HG02588 (cell line): ENCODE data around the gene CDHR5.

Experiments used
- ATAC-seq: cut with Tn5 transposase; IDR thresholded peaks from one replicate; pipeline ENCODE4 v1.9.1; 2021; ENCODE audit warnings: mild to moderate bottlenecking, moderate library complexity; ENCODE audit not compliant: unreplicated experiment

The CDHR5 gene

DNA sequence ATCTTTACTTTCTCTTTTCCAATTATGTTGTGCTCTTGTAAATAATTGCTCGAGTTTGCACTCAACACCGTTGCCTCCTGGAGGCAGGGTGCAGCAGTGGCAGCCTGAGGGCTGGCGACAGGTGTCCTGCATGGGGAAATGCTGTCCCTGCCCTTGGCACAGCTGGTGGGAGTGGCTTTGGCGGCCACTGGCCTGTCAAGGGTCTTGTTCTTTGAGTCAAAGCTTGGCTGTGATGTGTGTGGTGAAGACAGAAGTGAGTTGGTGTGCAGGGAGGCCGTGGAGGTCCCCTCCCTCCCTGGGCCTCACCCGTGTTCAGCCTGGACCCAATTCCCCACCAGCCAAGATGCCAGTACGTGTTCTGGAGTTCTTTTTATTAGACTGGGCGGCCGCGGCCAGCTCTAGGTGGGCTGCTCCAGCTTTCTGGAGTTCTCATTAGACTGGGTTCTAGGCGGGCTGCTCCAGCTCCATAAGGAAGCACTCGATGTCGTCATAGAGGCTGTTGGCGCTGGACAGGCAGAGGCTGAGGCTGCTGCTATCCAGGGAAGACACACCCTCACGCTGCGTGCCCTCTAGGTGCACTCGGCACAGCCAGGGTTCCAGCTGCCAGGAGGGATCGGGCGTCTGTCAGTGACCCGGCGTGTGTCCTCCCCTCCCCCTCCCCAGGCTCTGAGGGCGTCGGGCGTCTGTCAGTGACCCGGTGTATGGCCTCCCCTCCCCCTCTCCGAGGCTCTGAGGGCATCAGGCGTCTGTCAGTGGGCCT is 12.4 kb downstream of the CDHR5 start:
- no peak for ATAC-seq

DNA sequence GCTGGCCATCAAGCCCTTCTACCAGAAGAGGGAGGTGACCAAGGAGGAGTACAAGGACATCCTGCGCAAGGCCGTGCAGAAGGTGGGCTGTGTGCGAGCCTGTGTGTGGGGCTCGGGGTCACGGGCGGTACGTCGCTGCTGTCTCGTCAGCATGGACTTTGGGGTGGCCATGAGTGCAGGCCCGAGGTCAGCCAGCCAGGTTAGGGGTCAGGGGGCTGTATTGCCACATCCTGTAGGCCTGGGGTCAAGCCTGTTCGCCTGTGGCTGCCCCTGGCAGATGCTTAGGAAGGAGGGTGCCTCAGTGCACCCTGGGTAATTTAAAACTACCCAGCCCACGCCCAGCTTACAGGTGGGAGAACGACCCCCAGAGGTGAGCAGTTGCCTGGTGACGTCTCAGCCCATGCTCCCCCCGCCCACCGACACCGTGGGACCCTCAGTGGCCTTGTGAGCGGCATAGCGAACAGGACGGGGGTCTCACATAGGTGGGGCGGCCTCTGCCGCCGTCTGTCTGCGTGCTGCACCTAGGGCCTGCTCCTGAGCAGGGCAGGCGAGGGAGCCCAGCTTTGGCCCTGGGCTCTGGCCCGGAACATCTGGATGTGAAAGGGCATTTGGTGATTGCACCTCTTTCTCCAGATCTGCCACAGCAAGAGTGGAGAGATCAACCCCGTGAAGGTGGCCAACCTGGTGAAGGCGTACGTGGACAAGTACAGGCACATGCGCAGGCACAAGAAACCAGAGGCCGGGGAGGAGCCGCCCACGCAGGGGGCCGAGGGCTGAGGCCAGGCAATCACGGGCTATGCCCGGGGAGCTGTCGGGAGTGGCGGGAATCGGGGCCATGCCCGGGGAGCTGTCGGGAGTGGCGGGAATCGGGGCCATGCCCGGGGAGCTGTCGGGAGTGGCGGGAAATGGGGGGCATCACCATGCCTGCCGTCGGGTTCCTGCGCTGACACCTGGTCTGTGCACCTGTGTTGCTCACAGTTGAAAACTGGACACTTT is 13.5 kb downstream of the CDHR5 start:
- ATAC-seq = no peak

DNA sequence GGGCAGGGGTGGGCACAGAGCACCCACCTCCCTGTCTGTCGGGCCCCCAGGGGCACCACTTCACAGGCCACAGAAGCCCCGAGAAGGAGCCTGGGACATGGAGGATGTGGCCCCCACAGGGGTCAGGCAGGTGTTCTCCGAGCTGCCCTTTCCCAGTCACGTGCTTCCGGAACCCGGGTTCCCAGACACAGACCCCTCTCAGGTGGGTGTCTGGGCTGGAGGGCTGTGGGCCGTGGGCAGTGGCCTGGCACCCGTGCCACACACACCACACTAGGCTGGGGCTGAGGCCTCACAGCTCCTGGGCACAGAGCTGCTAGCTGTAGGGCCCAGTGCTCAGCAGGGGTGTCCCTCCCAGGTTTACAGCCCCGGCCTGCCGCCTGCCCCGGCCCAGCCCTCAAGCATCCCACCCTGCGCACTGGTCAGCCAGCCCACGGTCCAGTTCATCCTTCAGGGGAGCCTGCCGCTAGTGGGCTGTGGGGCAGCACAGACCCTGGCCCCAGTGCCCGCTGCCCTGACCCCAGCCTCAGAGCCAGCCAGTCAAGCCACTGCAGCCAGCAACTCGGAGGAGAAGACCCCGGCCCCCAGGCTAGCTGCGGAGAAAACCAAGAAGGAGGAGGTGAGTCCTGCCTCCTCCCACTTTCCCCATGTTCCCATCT is 14.5 kb downstream of the CDHR5 start:
- no peak for ATAC-seq

DNA sequence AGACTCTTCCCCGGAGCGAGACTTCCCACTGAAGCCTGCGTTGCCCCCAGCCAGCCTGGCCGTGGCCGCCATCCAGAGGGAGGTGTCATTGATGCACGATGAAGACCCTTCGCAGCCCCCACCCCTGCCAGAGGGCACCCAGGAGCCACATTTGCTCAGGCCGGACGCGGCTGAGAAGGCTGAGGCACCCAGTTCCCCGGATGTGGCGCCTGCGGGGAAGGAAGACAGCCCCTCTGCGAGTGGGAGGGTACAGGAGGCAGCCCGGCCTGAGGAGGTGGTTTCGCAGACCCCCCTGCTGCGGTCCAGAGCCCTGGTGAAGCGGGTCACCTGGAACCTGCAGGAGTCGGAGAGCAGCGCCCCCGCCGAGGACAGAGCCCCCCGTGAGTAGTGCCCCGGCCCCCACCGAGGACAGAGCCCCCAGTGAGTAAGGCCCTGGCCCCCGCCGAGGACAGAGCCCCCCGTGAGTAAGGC is 15.4 kb downstream of the CDHR5 start:
- ATAC-seq = no peak

DNA sequence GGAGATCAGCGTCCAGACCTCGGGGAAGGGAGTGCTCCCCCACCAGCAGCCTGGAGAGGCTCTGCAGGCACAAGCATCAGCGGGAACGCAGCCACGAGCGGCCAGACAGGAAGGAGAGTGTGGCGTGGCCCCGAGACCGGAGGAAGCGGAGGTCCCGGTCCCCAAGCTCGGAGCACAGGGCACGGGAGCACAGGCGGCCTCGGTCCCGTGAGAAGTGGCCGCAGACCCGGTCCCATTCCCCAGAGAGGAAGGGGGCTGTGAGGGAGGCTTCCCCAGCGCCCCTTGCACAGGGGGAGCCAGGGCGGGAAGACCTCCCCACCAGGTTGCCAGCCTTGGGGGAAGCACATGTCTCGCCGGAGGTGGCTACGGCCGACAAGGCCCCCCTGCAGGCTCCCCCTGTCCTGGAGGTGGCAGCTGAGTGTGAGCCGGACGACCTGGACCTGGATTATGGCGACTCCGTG is 15.9 kb downstream of the CDHR5 start:
- ATAC-seq = no peak

DNA sequence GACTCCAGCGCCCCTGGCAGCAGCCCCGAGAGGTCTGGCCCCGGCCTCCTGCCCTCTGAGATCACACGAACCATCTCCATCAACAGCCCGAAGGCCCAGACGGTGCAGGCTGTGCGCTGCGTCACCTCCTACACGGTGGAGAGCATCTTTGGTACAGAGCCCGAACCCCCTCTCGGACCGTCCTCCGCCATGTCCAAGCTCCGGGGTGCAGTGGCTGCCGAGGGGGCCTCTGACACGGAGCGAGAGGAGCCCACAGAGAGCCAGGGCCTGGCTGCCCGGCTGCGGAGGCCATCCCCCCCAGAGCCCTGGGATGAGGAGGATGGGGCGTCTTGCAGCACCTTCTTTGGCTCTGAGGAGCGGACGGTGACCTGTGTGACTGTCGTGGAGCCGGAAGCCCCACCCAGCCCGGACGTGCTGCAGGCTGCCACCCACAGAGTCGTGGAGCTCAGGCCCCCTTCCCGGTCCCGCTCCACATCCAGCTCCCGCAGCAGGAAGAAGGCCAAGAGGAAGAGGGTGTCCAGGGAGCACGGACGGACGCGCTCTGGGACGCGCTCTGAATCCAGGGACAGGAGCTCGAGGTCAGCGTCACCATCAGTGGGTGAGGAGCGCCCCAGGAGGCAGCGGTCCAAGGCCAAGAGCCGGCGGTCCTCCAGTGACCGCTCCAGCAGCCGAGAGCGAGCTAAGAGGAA is 16.6 kb downstream of the CDHR5 start:
- ATAC-seq = no peak

DNA sequence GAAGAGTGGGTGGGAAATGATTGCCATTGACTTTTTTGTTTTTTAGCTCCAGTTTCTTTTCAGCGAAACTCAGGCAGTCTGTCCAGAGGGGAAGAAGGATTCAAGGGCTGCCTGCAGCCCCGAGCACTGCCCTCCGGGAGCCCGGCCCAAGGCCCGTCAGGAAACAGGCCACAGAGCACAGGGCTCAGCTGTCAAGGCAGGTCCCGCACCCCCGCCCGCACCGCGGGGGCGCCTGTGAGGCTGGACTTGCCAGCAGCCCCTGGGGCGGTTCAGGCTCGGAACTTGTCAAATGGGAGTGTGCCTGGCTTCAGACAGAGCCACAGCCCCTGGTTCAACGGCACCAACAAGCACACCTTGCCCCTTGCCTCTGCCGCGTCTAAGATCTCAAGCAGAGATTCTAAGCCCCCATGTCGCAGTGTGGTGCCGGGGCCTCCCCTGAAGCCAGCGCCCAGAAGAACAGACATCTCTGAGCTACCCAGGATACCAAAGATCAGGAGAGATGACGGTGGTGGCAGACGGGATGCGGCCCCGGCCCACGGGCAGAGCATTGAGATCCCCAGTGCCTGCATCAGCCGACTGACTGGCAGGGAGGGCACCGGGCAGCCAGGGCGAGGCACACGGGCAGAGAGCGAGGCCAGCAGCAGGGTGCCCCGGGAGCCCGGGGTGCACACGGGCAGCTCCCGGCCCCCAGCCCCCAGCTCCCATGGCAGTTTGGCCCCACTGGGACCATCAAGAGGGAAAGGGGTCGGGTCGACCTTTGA is 17.6 kb downstream of the CDHR5 start:
- no peak for ATAC-seq

DNA sequence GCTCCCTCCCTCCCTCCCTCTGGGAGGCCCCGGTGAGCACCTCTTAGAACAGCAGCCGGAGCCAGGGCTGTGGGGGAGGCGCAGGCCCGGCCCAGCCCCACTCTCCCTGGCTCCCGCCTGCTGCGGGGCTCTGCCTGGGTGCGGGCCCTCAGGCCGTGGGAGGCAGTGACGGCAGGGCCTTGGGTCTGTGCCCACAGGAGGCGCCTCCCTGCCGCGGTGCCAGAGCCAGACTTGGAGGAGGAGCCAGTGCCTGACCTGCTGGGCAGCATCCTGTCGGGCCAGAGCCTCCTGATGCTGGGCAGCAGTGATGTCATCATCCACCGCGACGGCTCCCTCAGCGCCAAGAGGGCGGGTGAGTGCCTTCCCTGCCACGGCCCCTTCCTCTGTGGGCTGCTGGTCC is 18.5 kb downstream of the CDHR5 start:
- no peak for ATAC-seq

DNA sequence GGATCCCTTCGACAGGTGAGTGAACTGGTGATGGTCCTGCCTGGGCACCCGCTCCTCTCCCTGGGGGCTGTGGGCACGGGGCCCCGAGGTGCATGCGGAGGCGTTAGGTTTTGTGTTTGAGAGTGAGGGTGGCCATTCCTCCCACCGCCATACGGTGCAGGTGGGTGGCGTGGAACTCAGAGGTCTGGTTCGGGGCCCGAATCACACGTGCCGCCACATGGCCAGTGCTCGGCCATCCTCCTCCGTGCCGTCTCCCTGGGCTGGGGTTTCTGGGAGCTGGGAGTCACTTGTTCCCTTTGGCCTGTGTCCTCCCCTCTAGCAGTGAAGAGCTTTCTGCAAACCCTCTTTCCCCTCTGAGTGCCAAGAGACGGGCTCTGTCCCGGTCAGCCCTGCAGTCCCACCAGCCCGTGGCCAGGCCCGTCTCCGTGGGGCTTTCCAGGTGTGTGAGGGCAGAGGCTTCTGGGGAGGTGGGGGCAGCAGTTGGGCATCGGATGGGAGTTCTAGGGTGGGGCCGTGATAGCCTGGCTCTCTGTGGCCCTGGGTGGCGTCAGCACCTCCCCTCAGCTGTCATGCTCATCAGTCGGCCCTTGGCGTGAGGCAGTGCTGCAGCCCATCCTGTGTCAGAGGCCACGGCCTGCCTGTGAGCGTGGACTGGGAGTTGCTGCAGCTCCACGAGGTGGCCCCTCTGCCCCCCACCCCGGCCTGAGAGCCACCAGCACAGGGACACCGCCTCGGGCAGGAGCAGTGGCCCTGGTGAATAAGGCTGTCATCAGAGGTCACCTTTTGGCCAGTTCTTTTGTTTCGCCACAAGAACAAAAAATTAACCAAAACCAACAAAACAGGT is 19.2 kb downstream of the CDHR5 start:
- ATAC-seq = no peak

DNA sequence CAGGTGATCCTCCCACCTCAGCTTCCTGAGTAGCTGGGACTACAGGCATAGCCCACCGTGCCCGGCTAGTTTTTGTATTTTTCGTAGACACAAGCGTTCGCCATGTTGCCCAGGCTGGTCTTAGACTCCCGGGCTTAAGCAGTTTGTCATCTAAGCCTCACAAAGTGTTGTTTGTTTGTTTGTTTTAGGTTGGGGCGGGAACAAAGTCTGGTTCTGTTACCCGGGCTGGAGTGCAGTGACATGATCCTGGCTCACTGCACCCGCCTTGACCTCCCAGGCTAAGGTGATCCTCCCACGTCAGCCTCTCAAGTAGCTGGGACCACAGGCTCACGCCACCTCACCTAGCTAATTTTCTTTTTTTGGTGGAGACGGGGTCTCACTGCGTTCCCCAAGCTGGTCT is 21.6 kb downstream of the CDHR5 start:
- no peak for ATAC-seq

DNA sequence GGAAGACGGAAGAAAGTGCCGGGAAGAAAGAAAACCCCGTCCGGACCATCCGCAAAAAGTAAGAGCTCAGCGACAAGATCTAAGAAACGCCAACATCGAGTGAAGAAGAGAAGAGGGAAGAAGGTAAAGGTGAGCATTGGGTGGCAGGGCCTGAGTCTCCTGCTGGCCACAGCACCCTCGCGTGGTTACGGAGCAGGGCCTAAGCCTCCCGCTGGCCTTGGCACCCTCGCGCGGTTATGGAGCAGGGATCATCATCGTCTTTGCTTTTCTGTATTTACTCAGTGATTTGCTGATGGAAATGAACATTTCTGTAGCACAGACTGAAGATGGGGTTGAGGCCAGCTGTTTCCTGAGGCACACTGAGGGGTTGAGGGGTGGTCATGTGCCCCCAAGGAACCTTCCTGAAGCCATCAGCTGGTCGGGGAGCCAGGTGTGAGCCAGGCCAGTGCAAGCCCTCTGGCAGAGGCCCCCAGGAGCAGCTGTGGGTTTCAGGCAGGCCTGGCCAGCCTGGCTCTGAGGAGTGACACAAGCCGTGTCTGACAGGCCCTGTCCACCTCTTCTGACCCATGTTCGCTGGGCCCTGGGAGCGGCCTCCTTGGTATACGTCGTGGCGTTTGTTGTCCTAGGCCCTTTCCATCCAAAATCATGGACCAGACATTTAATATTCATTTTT is 23.0 kb downstream of the CDHR5 start:
- no peak for ATAC-seq

DNA sequence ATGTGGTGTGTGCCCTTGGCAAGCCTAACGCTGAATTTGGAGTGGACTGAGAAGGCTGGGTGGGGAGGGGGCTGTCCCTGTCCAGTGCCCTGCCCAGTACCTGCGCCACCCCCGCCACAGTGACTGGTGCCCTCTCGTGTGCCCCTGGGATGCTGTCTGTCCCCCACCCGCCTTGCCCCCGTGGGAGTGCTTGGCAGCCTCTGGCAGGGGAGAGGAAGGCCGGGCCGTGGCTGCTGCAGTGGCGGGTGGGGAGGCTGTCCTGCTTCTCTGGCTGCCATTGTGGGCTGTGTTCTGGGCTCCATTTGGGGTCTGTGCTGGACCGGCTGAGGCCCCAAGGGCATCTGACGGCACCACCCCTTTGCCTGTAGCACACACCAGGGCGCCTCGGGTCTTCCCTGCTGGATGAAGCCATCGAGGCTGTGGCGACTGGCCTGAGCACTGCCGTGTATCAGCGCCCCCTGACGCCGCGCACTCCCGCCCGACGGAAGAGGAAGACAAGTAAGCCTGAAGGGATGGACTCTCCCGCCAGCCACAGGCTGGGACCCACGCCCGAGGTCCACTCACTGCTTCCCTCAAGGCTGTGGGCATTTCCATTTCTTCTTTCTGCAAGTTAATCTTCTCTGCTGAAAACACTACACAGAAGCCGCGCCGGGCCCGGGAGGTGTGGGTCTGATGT is 26.6 kb downstream of the CDHR5 start:
- no peak for ATAC-seq

DNA sequence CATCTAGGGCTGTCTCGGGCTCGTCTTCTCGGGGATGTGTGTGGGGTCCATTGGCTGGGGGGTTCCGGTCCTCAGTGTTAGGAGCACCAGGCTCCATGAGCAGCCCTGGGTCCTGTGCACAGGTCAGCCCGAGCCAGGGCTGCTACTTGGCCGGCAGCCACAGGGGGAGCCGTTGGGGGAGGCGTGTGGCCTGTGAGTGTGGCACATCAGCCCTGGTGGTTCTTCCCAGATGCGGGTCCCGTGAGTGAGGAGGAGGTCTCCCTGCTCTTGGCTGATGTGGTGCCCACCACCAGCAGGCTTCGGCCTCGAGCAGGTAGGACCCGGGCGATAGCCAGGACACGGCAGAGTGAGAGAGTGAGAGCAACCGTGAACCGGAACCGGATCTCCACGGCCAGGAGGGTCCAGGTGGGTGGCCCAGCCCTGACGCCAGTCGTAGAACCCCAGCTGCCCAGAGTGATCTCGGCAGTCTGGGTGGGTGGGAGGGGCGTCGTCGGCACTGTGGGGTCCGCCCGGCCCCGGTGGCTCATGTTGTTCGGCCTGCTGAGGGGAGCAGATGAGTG is 27.5 kb downstream of the CDHR5 start:
- ATAC-seq = no peak

DNA sequence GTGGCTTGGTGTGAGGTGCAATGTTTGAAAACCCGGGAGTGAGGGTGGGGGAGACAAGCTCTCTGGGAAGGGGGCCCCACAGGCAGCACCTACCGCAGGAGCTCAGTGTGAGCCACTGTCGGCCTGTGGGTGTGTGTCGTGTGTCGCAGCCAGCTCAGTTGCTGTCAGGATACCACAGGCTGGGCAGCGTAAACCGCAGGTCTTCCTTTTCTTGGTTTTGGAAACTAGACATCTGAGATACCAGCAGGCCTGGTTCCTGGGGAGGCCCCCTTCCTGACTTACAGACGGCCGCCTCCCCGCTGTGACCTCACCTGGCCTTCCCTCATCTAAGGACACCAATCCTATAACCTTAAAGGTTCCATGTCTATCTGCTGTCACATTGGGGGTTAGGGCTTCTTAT is 28.4 kb downstream of the CDHR5 start:
- no peak for ATAC-seq

DNA sequence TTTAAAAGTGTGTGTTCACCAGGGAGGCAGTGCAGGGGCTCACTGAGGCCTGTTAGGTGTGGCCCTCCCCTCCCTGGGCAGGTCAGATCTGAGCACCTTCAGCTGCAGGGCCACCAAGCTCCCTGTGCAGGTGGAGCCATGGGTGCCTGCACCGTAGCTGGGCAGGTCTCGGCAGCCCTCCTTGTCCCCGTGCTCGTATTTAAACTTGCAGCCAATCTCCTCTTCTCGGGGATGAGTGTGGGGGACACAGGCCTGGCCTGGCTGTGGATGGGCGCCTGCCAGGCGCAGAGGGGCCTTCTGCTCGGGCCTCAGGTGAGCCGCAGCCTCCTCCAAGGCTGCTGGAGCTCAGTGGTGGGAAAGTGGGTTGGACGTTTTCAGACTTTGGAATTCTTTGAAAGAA is 29.4 kb downstream of the CDHR5 start:
- no peak for ATAC-seq

DNA sequence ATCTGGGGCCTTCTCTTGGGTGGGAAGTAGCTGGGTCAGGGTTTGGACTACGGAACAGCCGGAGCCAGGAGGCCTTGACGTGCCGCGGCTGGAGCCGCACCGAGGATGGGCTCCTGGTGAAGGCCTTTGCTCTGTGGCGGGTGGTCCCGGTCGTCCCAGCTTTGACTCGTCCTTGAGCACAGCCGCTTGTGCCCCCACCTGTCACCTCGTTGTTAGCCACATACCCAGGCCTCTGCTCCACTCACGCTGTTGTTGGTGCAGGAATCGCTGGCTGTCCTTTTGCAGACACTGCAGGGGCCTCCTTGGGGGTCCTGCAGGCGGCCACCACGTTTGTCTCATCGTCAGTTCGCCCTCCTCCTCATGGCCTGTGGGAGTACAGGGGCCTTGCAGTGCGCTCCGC is 31.4 kb downstream of the CDHR5 start:
- ATAC-seq = no peak

DNA sequence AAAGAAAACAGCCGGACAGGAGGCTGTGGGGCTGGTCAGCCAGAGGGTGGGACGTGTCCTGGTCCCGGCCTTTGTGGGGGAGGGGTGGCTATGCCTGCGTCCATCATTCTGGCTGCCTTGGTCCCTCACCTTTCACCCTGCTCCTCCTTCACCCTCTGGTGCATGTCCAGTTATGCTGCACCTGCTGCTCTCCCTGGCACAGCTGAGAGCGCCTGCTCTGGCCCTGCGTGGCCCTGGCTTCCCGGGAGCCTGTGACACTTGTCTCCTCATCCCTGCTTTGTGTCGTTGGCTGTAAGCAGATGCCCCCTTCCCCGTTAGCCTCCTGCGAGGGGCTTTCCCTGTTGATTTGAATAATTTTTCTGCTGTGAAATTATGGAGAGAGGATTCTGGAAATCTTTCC is 31.8 kb downstream of the CDHR5 start:
- no peak for ATAC-seq

DNA sequence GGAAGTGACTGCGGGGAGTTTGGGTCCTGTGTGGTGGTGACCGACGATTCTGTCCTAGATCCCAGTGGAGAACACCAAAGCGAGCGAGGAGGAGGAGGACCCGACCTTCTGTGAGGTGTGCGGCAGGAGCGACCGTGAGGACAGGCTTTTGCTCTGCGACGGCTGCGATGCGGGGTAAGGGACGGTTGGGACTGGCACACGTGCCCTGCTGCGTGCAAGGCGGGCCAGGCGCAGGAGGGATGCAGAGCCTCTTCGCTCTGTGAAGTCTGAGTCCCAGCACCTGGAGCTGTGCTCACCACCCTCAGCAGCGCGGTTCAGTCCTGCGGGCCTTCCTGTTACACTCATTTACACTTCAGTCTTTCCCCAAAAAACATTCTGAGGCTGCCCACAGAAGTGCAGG is 32.3 kb downstream of the CDHR5 start:
- no peak for ATAC-seq
